Measurements from ENCODE around the gene ICAM3.
"Not testable (repeated sequence)": the region's sequence is repeated elsewhere in the genome, so short reads cannot be mapped to it uniquely, and the experiment has no call there.

ICAM3 gene

GRCh38 chr19:10339380-10339960, at the start of gene ICAM3:
TSS of gene ICAM3 (minus strand) at chr19:10339624. CDS start at chr19:10339614, 10 bp downstream.
- peak; percentile 85 for DNase-seq

- DNase-seq, result peak; percentile 95
These were observed 49.5 kb upstream of the ICAM3 start for GRCh38 chr19:10388957-10389356.

- DNase-seq, result no peak
These were observed 45.2 kb upstream of the ICAM3 start for GRCh38 chr19:10384580-10384979.

GRCh38 chr19:10383223-10383499, 43.7 kb upstream of the ICAM3 start:
- not testable (repeated sequence) for DNase-seq

- DNase-seq, result peak; percentile 99
These were observed 41.1 kb upstream of the ICAM3 start, which contains the start of gene TYK2 for GRCh38 chr19:10380313-10381102. TSS of gene TYK2 (minus strand) at chr19:10380572. CDS start at chr19:10378406, 2,166 bp downstream.

GRCh38 chr19:10379880-10380312, 40.5 kb upstream of the ICAM3 start:
- no peak for DNase-seq

- DNase-seq, result no peak
These were observed 38.7 kb upstream of the ICAM3 start for GRCh38 chr19:10378124-10378523.

- not testable (repeated sequence) for DNase-seq
These were observed 37.8 kb upstream of the ICAM3 start for GRCh38 chr19:10377140-10377640.

- DNase-seq, result no peak
These were observed 35.5 kb upstream of the ICAM3 start for GRCh38 chr19:10374931-10375330.

GRCh38 chr19:10372690-10373089, 33.3 kb upstream of the ICAM3 start:
- no peak for DNase-seq

GRCh38 chr19:10368101-10368803, 28.8 kb upstream of the ICAM3 start:
- DNase-seq, result no peak

GRCh38 chr19:10366950-10367512, 27.6 kb upstream of the ICAM3 start:
- DNase-seq, result not testable (repeated sequence)

GRCh38 chr19:10365518-10365917, 26.1 kb upstream of the ICAM3 start:
- DNase-seq, result no peak

- no peak for DNase-seq
These were observed 25.2 kb upstream of the ICAM3 start for GRCh38 chr19:10364644-10365043.

- no peak for DNase-seq
These were observed 24.4 kb upstream of the ICAM3 start for GRCh38 chr19:10363789-10364281.

- no peak for DNase-seq
These were observed 22.8 kb upstream of the ICAM3 start for GRCh38 chr19:10362259-10362658.

- DNase-seq, result no peak
These were observed 22.2 kb upstream of the ICAM3 start for GRCh38 chr19:10361569-10362011.

- DNase-seq, result no peak
These were observed 17.0 kb upstream of the ICAM3 start for GRCh38 chr19:10356431-10356830.

GRCh38 chr19:10353793-10354391, 14.5 kb upstream of the ICAM3 start:
- DNase-seq, result peak; percentile 80

- DNase-seq, result no peak
These were observed 13.6 kb upstream of the ICAM3 start for GRCh38 chr19:10352764-10353671.

GRCh38 chr19:10346509-10346908, 7.1 kb upstream of the ICAM3 start:
- DNase-seq, result no peak

- no peak for DNase-seq
These were observed 5.4 kb upstream of the ICAM3 start for GRCh38 chr19:10344780-10345179.
